Adipocyte (in vitro differentiated cells): ENCODE measurements around the gene EME2.

Experiments
- DNase-seq: peaks from one replicate; pipeline ENCODE4 v3.0.0-alpha.2; 2015; ENCODE audit warnings: low read depth
- H3K27me3 ChIP-seq: replicated peaks from 2 replicates; pipeline ENCODE4 v1.7.0; 2013; ENCODE audit warnings: mild to moderate bottlenecking, low read length, moderate library complexity; ENCODE audit not compliant: control insufficient read depth, insufficient read depth
- H3K36me3 ChIP-seq: 2 replicates; pipeline ENCODE4 v1.7.0; 2013; ENCODE audit warnings: low read length, mild to moderate bottlenecking, moderate library complexity; ENCODE audit not compliant: control insufficient read depth, insufficient read depth, severe bottlenecking
- H3K4me1 ChIP-seq: 2 replicates; pipeline ENCODE4 v1.7.0; 2013; ENCODE audit warnings: mild to moderate bottlenecking, low read length, moderate library complexity; ENCODE audit not compliant: control insufficient read depth, insufficient read depth
- H3K4me3 ChIP-seq: 2 replicates; pipeline ENCODE4 v1.7.0; 2013; ENCODE audit warnings: mild to moderate bottlenecking, low read length, moderate library complexity
- H3K9ac ChIP-seq: 2 replicates; pipeline ENCODE4 v1.7.0; 2013; ENCODE audit warnings: mild to moderate bottlenecking, low read length, moderate library complexity
- H3K9me3 ChIP-seq: 2 replicates; pipeline ENCODE4 v1.7.0; 2013; ENCODE audit warnings: mild to moderate bottlenecking, low read length, moderate library complexity; ENCODE audit not compliant: control insufficient read depth

Gene EME2

GRCh38 chr16:1772362-1772907, at the start of gene EME2:
Gene EME2 (plus strand): TSS chr16:1772810. CDS start chr16:1773228, 418 bp downstream.
- DNase-seq, result peak; percentile 39
- Histone ChIP-seq H3K27me3 (no peaks in the 10 kb centered on the region), H3K9ac (peak within 1 kb of the TSS; percentile 94), H3K9me3 (no peaks in the 10 kb centered on the region), H3K36me3 (peaks cover 31% of the 10 kb centered on the region), H3K4me1 (peaks cover 27% of the 10 kb centered on the region), H3K4me3 (peak within 1 kb of the TSS; percentile 92)

- Histone ChIP-seq H3K9me3 (no peaks in the 10 kb centered on the region), H3K4me3 (no peak overlapping the region), H3K27me3 (no peaks in the 10 kb centered on the region), H3K36me3 (peaks cover 21% of the 10 kb centered on the region), H3K9ac (no peak overlapping the region), H3K4me1 (peaks cover 14% of the 10 kb centered on the region)
- DNase-seq, result peak; percentile 81
Observed at GRCh38 chr16:1723450-1724147, 49.0 kb upstream of the EME2 start.

GRCh38 chr16:1724491-1724890, 48.1 kb upstream of the EME2 start:
- Histone ChIP-seq H3K4me3 (no peak overlapping the region), H3K36me3 (peaks cover 30% of the 10 kb centered on the region), H3K9me3 (no peaks in the 10 kb centered on the region), H3K9ac (no peak overlapping the region), H3K27me3 (no peaks in the 10 kb centered on the region), H3K4me1 (peaks cover 14% of the 10 kb centered on the region)
- no peak for DNase-seq

GRCh38 chr16:1726661-1727502, 45.7 kb upstream of the EME2 start:
- H3K9ac ChIP-seq, result no peak overlapping the region
- DNase-seq, result no peak
- no peak overlapping the region for H3K4me3 ChIP-seq
- H3K36me3 ChIP-seq, result peaks cover 33% of the 10 kb centered on the region
- H3K27me3 ChIP-seq, result no peaks in the 10 kb centered on the region
- H3K4me1 ChIP-seq, result peaks cover 11% of the 10 kb centered on the region
- no peaks in the 10 kb centered on the region for H3K9me3 ChIP-seq

GRCh38 chr16:1727651-1728624, 44.7 kb upstream of the EME2 start:
- H3K36me3 ChIP-seq, result peaks cover 42% of the 10 kb centered on the region
- H3K9ac ChIP-seq, result no peak overlapping the region

GRCh38 chr16:1729026-1729425, 43.6 kb upstream of the EME2 start:
- H3K9ac ChIP-seq, result no peak overlapping the region
- H3K9me3 ChIP-seq, result no peaks in the 10 kb centered on the region
- DNase-seq, result no peak
- H3K27me3 ChIP-seq, result no peaks in the 10 kb centered on the region
- no peak overlapping the region for H3K4me3 ChIP-seq
- no peaks in the 10 kb centered on the region for H3K4me1 ChIP-seq
- peaks cover 53% of the 10 kb centered on the region for H3K36me3 ChIP-seq

More at GRCh38 chr16:1727651-1728624, 44.7 kb upstream of the EME2 start:
- H3K4me3 ChIP-seq, result no peak overlapping the region
- peaks cover 4% of the 10 kb centered on the region for H3K4me1 ChIP-seq
- H3K9me3 ChIP-seq, result no peaks in the 10 kb centered on the region
- H3K27me3 ChIP-seq, result no peaks in the 10 kb centered on the region
- no peak for DNase-seq

- no peak for DNase-seq
- Histone ChIP-seq H3K9me3 (no peaks in the 10 kb centered on the region), H3K27me3 (no peaks in the 10 kb centered on the region), H3K4me3 (no peak overlapping the region), H3K9ac (no peak overlapping the region), H3K4me1 (no peaks in the 10 kb centered on the region), H3K36me3 (peaks cover 57% of the 10 kb centered on the region)
Observed at GRCh38 chr16:1729445-1729844, 43.2 kb upstream of the EME2 start.

- Histone ChIP-seq H3K9ac (no peak overlapping the region), H3K4me3 (no peak overlapping the region), H3K9me3 (no peaks in the 10 kb centered on the region), H3K27me3 (no peaks in the 10 kb centered on the region), H3K4me1 (no peaks in the 10 kb centered on the region), H3K36me3 (peaks cover 63% of the 10 kb centered on the region)
- DNase-seq, result no peak
Observed at GRCh38 chr16:1731073-1731472, 41.5 kb upstream of the EME2 start.

- no peak for DNase-seq
- no peaks in the 10 kb centered on the region for H3K9me3 ChIP-seq
- H3K36me3 ChIP-seq, result peaks cover 58% of the 10 kb centered on the region
- H3K4me3 ChIP-seq, result no peak overlapping the region
- no peaks in the 10 kb centered on the region for H3K27me3 ChIP-seq
- no peaks in the 10 kb centered on the region for H3K4me1 ChIP-seq
- no peak overlapping the region for H3K9ac ChIP-seq
Observed at GRCh38 chr16:1731603-1732002, 41.0 kb upstream of the EME2 start.

GRCh38 chr16:1732071-1732470, 40.5 kb upstream of the EME2 start:
- Histone ChIP-seq H3K4me1 (no peaks in the 10 kb centered on the region), H3K4me3 (no peak overlapping the region), H3K36me3 (peaks cover 55% of the 10 kb centered on the region), H3K9ac (no peak overlapping the region), H3K27me3 (no peaks in the 10 kb centered on the region), H3K9me3 (no peaks in the 10 kb centered on the region)
- DNase-seq, result no peak
